GM21526 (cell line): ENCODE measurements around the gene METTL21C.

Experiments used
- ATAC-seq: cut with Tn5 transposase; IDR thresholded peaks from one replicate; pipeline ENCODE4 v1.9.1; 2021; ENCODE audit warnings: moderate library complexity; ENCODE audit not compliant: unreplicated experiment, low FRiP score

The METTL21C gene

DNA sequence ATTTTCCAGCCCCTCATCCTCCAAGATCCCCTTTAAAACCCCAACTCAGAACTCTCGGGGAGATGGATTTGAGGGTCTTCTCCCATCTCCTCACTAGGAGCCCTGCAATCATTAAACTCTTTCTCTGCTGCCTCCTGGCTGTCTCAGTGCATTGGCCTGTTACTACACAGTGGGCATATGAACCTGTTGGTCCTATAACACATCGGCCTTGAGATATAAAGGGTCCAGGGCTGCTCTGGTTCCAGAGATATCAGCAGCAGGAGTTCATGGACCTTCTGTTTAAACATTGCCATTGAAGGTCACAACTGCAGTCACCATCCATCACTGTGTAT is 3.8 kb upstream of the METTL21C start:
- ATAC-seq, result no peak

DNA sequence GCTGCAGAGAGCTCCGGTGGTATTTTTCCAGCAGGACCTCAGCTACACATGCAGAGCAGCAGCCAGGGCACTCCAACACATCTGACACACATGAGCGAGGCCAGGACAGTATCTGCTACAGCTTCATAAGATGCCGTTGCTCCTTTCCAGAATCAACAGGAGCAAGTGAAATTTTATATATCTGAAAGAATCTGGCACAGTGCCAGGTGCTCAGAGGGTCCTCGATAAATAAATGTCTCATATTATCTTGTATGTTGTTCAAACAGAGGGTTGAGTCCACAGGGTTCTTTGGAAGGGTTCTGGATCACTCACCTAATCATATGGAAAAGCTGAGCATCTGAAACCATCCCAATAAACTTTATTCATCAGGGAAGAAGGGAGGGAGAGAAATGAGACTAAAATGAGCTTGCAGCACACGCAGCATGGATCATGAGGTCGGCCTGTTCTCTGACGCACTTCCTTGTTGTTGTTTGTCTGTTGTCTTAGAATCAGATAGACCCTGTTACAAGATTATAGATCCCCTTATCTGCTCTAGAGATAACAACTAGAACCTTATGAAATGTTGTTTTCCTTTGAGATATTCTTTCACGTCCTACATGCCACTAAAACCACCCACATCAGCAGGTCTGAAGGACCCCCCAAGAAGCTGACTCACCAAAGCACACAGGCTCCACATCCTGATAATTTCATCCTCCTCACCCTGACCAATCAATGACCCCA is 3.2 kb upstream of the METTL21C start:
- no peak for ATAC-seq

DNA sequence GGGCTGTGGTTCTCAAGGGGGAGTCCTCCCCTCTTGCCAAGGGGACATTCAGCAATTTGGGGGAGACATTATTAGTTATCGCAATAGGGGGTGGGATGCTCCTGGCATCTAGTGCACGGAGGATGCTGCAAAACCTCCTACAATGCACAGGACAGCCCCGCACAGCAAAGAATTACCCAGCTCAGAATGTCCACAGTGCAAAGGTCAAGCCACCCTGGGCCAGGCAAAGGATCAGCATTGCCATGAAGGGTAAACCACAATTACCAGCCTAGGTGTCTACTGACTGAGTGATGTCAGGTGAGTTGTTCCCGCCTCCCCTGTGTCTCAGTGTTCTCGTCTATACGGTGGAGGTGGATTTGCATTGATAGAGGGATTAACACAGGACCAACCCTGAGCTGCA is 2.4 kb upstream of the METTL21C start:
- ATAC-seq, result no peak

DNA sequence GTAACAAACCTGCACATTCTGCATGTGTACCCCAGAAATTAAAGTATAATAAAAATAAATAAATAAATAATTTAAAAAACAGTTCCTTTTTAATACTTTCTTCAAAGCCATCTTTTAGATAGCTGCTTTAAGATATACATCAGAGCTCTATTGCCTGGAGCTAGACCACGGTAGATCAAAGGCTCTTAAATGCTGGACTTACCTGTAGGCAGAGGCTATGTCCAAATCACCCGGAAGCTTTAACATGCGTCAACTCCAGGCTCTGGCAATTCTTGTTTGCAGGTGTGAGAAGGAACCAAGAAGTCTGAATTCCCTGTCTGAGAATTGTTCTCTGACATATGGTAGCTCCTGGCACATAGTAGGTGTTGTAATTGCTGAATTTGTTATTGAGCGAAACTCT is 1.6 kb upstream of the METTL21C start:
- ATAC-seq, result no peak

DNA sequence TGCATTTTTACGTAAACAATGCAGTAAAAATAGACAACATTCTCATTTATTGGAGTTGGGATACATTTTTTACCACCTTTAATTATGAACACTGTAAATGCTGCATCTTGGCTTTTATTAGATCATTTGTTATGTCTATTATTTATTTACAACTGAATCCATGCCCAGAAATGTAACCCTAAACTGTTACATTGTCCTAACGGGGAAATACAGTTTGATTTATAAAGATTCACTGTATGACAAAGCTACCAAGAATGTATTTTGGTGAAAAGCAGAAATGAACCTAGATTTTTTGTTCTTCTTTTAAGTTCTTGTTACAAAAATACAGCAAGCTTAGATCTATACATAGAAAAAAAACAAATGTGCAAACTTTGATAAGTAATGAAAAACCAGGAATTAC is 1.1 kb downstream of the METTL21C start:
- no peak for ATAC-seq

DNA sequence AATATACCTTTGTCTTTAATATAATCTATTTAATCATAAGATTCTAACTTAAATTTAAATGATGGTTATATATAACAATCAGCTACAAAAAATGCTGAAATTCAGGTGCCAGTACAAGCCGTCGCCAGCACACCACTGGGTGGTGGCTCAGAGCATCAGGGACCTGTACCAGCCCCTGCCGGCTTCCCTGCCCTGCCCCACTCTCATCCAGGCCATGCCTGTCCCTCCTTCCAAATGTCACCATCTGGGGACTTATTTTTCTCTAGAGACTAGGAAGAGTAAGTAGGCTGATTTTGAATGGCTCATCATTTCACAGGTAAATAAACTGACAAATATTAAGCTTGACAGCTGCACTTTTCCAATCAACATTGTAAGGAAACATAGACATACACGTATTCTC is 1.6 kb downstream of the METTL21C start:
- ATAC-seq, result no peak

DNA sequence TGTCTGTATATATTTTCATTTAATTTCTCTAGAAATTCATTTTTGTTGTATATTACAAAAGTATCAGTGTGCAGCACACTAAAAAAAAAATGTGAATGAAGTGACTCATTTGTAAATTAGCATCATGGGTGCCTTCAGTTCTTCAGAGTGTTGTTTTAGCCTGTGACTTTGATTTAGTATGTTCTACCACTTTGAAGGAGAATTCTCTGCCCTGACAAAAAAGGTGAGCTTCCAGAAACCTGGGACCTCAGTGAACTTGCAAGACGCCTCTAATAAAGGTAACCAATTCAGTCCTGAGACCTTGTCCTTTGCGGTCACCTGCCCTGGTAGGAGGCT is 2.4 kb downstream of the METTL21C start:
- ATAC-seq, result no peak

DNA sequence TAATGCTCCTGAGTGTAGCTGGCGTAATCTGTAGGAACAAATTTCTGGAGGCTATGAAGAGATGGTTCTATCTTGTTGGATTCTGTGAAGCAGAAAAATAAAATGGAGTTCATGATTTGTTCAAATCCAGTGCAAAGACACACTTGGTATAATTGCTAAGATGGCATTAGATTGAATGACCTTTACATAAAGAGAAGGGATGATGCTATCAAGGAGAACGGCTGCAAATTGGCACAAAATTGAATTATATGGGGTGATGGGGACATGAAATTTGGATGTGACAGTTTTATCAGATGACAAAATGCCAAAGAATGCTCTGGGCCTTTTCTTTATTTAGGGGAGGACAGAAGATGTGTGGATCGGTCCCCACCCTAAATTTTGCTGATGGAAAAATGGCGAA is 4.0 kb downstream of the METTL21C start:
- ATAC-seq, result no peak

DNA sequence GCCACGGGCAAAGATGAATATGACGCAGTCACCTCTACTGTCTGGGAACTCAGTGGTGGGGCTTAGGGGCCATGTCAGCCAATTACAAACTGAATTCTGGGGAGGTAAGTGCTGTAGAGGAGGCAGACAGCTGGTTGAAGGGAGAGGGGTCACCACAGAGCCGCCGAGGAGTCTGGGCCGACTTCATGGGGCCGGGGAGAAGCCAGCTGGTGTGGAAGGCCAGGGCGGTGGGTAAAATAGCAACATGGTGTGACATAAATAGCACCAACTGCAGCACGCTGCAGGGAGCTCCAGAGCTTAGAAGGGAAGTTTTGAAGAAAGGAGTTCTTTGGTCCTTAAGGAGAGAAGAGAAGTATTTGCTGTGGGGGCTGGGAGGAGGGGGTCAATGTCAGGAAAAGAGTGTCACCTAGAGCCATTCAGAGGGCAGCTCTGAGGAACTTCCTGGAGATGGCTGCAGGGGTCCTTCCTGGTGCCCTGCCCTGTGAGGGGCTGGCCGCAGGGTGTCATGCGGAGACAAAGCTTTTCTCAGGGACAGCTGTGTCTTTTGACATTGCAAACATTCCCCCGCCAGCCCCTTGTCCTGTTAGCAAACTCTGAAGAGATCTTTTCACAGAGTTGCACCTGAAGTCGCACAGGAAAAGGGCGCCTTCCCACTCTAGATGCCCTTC is 6.4 kb downstream of the METTL21C start:
- no peak for ATAC-seq

DNA sequence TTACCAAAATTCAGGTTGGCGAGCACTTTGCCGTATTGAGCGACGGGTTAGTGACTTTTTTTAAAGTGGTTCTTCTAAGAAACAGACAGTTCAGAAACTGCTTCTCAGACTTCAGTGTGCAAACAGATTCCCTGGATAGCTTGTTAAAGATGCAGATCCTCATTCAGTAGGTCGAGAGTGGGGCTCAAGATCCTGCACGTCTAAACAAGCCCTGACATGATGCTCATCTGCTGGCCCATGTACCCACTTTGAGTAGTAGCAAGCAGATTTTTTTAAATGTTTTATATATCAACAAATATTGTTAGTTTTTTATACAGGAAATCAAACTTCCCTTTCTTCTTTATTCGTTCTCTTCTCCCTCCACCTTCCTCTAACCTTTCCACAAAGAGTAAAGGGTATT is 7.3 kb downstream of the METTL21C start:
- no peak for ATAC-seq

DNA sequence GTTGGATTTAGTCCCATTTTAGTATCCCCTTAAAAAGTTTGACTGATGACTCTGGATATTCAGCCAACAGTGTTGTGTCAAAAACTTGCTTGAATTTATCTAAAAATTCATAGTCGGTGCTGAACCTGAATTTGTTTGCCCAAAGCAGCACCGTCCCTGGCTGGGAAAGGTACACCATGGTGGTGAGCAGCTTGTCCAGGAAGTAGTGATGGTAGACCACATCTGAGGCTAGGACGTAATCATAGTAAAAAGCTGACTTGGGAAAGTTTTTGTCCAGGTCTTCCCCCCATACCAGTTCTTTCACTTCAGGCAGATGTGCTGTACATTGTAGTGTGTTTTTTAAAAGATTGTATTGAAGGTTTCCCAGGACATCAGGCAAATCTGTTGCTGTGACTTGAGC is 8.8 kb downstream of the METTL21C start:
- no peak for ATAC-seq

DNA sequence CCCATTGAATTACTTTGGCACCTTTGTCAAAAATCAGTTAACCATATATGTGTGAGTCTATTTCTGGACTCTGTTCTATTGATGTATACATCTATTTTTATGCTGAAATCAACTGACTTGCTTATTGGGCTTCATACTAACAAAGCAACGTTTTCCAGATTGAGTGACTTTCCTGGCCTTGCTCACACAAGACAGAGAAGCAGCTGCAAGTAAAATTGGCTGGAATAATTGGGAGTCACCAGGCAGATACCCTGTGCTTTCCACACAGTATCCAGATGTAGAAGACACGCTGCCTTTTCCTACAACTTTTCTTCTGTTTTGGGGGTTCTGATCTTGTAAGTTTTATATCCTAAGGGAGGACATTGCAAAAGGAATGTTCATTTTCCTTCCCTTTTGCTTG is 11.2 kb downstream of the METTL21C start:
- no peak for ATAC-seq

DNA sequence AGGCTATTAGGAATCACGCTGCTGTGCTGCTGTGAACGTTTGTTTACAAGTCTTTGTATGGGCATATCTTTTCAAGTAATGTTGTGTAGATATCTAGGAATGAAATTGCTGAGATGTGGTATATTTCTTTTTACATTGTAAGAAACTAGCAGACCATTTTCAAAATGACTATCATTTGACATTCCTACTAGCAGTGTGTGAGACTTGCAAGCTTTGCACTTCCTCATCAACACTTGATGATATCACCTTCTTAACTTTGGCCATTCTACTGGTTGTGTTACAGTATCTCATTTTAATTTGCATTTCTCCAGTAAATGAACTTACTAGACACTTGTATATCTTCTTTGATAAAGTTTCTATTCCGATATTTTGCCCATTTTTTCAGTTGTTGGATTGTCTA is 12.1 kb downstream of the METTL21C start:
- no peak for ATAC-seq

DNA sequence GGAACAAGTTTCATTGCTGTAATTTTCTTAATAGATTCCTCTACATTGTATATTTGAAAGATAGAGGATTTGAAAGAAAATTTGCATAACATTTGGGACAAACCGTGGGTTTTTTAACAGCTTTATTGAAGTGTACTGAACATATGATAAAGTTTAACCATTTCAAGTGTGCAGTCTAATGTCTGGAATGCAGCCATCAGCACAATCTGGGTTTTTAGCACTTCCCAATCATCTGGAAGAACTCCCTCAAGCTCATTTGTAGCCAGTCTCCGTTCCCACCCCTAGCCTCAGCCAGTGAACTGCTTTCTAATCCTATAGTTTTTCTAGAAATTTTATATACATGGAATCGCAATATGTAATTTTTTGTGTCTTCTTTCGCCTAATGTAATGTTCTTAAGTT is 12.6 kb downstream of the METTL21C start:
- no peak for ATAC-seq

DNA sequence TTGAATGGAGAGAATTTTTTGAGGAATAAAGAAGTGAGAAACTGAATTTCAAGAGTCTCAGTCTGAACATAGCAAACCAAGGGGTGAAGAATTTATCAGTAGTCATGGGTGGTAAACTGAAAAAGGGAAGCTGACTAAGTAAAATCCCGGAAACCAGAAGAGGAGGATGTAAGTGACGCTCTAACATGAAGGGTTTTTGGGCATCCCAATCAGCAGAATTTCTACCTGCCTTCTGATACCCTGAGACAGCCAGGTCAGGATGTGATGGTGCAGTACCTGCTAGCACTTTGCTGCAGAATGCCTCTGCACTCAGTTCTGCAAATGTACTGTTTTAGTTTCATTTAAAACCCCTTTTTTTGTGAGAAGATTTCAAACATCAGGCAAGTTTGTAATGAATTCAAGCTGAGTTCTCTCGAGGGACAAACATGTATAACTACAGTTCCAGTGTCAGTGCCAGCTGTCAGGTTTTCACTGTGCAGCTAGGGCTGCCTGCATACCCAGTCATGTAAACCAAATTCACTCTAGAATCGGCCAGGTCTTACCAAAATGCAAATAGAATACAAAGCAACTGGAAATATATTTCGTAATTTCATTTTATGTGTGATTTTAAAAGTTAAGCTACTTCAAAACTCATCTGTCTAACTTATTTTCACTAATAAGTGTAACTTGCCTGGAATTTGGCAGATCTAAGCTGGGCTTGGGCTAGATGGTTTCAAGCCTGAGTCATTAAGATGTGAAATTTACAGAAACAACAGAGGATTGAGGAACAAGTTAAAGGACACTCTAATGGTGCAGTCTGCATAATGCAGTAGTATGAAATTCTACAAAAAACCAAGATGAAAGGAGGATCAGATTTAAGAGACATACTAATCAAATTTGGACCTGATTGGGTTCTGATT is 13.8 kb downstream of the METTL21C start:
- no peak for ATAC-seq

DNA sequence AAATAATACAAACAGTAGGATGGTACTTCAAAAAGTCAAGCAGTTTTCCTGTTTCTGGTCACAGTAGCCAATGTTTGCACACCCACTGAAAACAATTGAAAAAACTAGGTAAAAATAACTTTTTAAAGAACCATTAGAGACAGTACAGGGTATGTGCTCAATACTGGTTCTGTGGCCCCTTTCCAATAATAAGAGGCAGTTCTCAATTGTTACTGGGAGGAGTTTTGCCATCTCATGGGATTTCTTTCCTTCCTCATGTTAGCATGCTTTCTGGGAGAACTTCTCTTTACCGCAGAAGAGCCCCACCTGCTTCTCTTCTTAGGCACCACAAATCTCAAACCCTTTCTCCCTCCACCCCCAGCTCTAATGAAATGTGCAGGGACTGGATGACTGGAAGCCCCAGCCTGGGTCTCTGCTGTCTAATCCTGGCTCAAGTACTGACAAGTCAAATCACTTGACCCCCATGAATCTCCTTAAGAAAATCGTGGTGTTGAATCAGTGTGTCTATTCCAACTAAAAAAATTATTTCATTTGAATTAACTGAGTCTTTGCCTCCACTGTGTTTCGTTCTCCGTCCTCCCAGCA is 14.6 kb downstream of the METTL21C start:
- ATAC-seq, result no peak

DNA sequence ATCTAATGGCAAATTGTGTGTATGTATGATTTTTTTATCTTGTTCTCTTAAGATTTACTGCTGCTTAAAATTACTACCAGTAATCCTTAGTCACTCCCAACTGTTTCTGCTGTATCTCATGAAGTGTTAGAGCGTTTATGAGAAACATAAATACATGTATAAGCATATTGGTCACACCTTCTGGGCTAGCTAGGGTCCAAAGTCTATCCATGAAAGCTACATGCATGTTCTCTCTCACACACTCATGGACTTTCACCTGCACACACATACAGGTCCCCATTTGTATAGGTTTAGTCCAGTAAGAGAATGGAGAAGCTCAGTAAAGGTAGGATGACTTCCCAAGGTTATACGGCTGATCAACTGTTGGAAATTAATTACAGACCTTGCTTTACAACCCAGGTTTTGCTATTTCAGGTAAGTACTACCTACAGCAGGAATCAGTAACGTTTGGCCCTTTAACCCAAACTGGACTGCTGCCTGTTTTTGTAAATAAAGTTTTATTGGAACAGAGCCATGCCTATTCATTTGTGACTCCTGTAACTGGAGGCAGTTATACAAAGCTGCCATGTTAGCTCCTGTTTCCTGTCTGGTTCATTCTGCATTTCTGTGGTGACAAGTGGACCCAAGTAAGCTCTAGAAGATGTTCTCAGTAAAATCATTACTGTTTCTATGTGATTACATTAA is 15.3 kb downstream of the METTL21C start:
- ATAC-seq, result no peak

DNA sequence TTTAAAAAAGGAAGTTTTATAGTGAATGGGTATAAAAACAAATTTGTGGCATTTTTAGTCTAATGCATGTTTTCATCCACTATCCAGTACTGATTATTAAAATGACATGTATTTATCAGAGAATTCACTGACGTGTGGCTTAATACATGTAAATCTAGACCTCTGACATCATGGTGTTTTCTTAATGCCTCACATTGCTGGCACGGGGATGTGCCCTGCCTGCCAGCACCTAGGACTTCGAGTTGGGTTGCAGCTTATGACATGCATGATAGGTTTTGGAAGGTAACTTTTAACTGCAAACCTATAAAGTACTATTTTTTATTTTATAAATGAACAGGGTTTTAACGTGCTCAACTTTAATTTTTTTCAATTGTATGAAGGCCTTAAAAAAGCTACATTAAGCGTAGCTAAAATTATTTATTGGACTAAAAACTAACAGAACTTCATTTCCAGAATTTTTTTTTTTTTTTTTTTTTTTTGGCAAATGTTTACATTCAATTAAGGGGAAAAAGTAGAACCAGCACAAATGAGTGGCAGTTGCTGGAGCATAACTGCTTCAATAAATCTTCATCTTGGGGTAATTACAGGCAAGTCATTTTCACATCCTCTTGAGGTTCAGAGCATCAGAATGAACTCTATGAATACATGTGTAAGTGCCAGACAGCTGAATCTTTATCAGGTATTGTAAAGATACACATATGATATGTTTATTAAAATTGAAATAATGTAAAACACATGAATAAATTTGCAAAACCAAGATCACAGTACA is 16.3 kb downstream of the METTL21C start:
- ATAC-seq, result no peak

DNA sequence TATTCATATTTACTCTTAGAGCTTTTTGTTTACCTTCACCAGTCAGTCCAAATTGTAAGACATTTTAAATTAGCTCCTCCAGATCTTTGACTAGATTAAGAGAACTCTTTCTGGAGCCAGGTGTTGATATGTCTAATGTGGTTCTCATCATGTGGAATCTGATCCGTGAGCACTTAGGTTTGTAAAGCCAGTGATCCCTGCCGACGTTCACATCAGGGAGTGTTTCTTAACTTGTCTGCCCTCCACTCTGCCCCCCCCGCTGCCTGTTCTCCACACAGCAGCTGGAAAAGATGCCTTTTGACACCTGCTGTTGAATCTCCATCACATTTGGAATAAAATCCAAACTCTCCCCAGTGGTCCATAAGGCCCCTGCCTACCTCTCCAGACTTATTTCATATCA is 17.7 kb downstream of the METTL21C start:
- ATAC-seq, result no peak

DNA sequence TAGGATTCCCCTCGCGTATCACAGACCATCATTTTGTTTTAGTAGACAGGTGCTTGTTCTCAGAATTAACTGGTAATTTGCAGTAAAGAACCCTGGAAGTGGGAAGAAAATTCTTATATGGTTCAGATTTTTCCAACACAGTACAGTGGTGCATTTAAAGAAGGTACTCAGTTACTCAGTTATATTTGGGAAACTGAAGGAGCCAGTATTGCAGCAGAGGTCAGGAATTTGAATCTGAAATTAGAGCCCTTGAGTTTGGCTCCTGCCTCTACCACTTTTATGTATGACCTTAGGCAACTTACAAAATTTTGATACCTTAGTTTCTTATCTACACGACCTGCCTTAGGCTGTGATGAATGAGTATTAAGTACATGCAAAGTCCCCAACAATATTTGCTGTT is 19.7 kb downstream of the METTL21C start:
- ATAC-seq, result no peak
